Loucy (cell line): ENCODE results near the gene TSPAN32.

ENCODE experiments used
- H2AFZ ChIP-seq: fragments of 200-600 bp; sonication (generic); 2 replicates; pipeline ENCODE4 v1.6.0; 2016; ENCODE audit warnings: antibody characterized with exemption, mild to moderate bottlenecking, low read length, moderate library complexity
- H3F3A ChIP-seq: fragments of 200-600 bp; 2 replicates; pipeline ENCODE4 v1.6.0; 2016; ENCODE audit warnings: antibody characterized with exemption, low read depth, mild to moderate bottlenecking
- H3K27me3 ChIP-seq: fragments of 200-600 bp; sonication (generic); 2 replicates; pipeline ENCODE4 v1.6.1; 2014; ENCODE audit warnings: low read length, mild to moderate bottlenecking; ENCODE audit not compliant: insufficient read depth, poor library complexity, severe bottlenecking
- H3K36me3 ChIP-seq: fragments of 200-600 bp; sonication (generic); 2 replicates; pipeline ENCODE4 v1.6.1; 2016; ENCODE audit warnings: low read length; ENCODE audit not compliant: insufficient read depth
- H3K4me1 ChIP-seq: fragments of 200-600 bp; sonication (generic); 2 replicates; pipeline ENCODE4 v1.5.1; 2014; ENCODE audit warnings: low read length, mild to moderate bottlenecking; ENCODE audit not compliant: insufficient read depth, poor library complexity, severe bottlenecking
- H3K4me2 ChIP-seq: fragments of 200-600 bp; sonication (generic); 2 replicates; pipeline ENCODE4 v1.6.0; 2014; ENCODE audit warnings: antibody characterized with exemption, low read length, low read depth, mild to moderate bottlenecking; ENCODE audit not compliant: poor library complexity, severe bottlenecking
- H3K4me3 ChIP-seq: fragments of 200-600 bp; sonication (generic); 2 replicates; pipeline ENCODE4 v1.5.1; 2014; ENCODE audit warnings: low read length, mild to moderate bottlenecking, mixed read lengths; ENCODE audit not compliant: poor library complexity, severe bottlenecking
- H3K79me2 ChIP-seq: fragments of 200-600 bp; sonication (generic); 2 replicates; pipeline ENCODE4 v1.6.1; 2014; ENCODE audit warnings: low read length; ENCODE audit not compliant: insufficient read depth
- H3K9ac ChIP-seq: fragments of 200-600 bp; sonication (generic); 2 replicates; pipeline ENCODE4 v1.6.0; 2014; ENCODE audit warnings: mild to moderate bottlenecking, low read depth, low read length, moderate library complexity; ENCODE audit not compliant: poor library complexity, severe bottlenecking
- H3K9me2 ChIP-seq: fragments of 200-600 bp; sonication (generic); replicated peaks from 2 replicates; pipeline ENCODE4 v1.6.1; 2016; ENCODE audit warnings: low read depth, low read length, mixed read lengths
- H3K9me3 ChIP-seq: fragments of 200-600 bp; sonication (generic); 2 replicates; pipeline ENCODE4 v1.6.1; 2014; ENCODE audit warnings: mild to moderate bottlenecking, antibody characterized with exemption, low read length, low read depth; ENCODE audit not compliant: insufficient read depth
- H4K20me1 ChIP-seq: fragments of 200-600 bp; sonication (generic); 2 replicates; pipeline ENCODE4 v1.6.0; 2014; ENCODE audit warnings: antibody characterized with exemption, low read length, mild to moderate bottlenecking; ENCODE audit not compliant: insufficient read depth, poor library complexity, severe bottlenecking
- EZH2phosphoT487 ChIP-seq: fragments of 200-600 bp; IDR thresholded peaks from 2 replicates; pipeline ENCODE4 v1.6.1; 2018; ENCODE audit warnings: antibody characterized with exemption, mild to moderate bottlenecking, moderate library complexity, borderline replicate concordance
- TF ChIP-seq, protein P1 (sequence below): fragments of 200-600 bp; sonication (generic); conservative IDR thresholded peaks from 2 replicates; pipeline ENCODE4 v1.5.1; 2014; ENCODE audit warnings: mild to moderate bottlenecking, antibody characterized with exemption, low read length

Gene TSPAN32

GRCh38 chr11:2259897-2260451, 41.8 kb upstream of the TSPAN32 start:
- Histone ChIP-seq H3F3A (no peaks in the 10 kb centered on the region), H3K79me2 (no peaks in the 10 kb centered on the region), H3K36me3 (no peaks in the 10 kb centered on the region), H3K27me3 (no peaks in the 10 kb centered on the region), H3K4me3 (no peak overlapping the region), H2AFZ (no peak overlapping the region), H4K20me1 (no peaks in the 10 kb centered on the region), H3K9me2 (no peaks in the 10 kb centered on the region), H3K4me2 (no peak overlapping the region), H3K4me1 (no peaks in the 10 kb centered on the region), H3K9ac (no peak overlapping the region), H3K9me3 (no peaks in the 10 kb centered on the region)
- TF ChIP-seq EZH2phosphoT487 = no peak

GRCh38 chr11:2260491-2261364, 41.1 kb upstream of the TSPAN32 start:
- H3K27me3 ChIP-seq = no peaks in the 10 kb centered on the region
- H3K9ac ChIP-seq = no peak overlapping the region
- no peak for TF ChIP-seq EZH2phosphoT487
- TF ChIP-seq, protein P1, sequence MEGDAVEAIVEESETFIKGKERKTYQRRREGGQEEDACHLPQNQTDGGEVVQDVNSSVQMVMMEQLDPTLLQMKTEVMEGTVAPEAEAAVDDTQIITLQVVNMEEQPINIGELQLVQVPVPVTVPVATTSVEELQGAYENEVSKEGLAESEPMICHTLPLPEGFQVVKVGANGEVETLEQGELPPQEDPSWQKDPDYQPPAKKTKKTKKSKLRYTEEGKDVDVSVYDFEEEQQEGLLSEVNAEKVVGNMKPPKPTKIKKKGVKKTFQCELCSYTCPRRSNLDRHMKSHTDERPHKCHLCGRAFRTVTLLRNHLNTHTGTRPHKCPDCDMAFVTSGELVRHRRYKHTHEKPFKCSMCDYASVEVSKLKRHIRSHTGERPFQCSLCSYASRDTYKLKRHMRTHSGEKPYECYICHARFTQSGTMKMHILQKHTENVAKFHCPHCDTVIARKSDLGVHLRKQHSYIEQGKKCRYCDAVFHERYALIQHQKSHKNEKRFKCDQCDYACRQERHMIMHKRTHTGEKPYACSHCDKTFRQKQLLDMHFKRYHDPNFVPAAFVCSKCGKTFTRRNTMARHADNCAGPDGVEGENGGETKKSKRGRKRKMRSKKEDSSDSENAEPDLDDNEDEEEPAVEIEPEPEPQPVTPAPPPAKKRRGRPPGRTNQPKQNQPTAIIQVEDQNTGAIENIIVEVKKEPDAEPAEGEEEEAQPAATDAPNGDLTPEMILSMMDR = no peak
- H3K9me3 ChIP-seq = no peaks in the 10 kb centered on the region
- H4K20me1 ChIP-seq = no peaks in the 10 kb centered on the region
- no peak overlapping the region for H3K4me2 ChIP-seq
- H3K9me2 ChIP-seq = no peaks in the 10 kb centered on the region
- H3K4me3 ChIP-seq = no peak overlapping the region
- peaks cover 6% of the 10 kb centered on the region for H3K4me1 ChIP-seq
- H2AFZ ChIP-seq = no peak overlapping the region
- no peaks in the 10 kb centered on the region for H3K36me3 ChIP-seq
- H3F3A ChIP-seq = no peaks in the 10 kb centered on the region
- no peaks in the 10 kb centered on the region for H3K79me2 ChIP-seq

GRCh38 chr11:2261436-2262230, 40.2 kb upstream of the TSPAN32 start:
- Histone ChIP-seq H3K9me3 (no peaks in the 10 kb centered on the region), H3K36me3 (no peaks in the 10 kb centered on the region), H3K27me3 (no peaks in the 10 kb centered on the region), H3F3A (no peaks in the 10 kb centered on the region), H3K79me2 (no peaks in the 10 kb centered on the region), H2AFZ (no peak overlapping the region), H3K4me2 (no peak overlapping the region), H3K4me1 (peaks cover 15% of the 10 kb centered on the region), H3K9ac (no peak overlapping the region), H3K9me2 (no peaks in the 10 kb centered on the region), H4K20me1 (no peaks in the 10 kb centered on the region), H3K4me3 (no peak overlapping the region)
- no peak for TF ChIP-seq EZH2phosphoT487
- TF ChIP-seq, protein P1 = no peak
